GM12878 (cell line): Measurements from ENCODE around the gene COMMD1. TPM values are rescaled to one million over a fixed set of nuclear protein-coding genes. Genes with fewer than 3 reads are reported as not detected.

Experiments
- CBFB ChIP-seq: IDR thresholded peaks from 2 replicates; pipeline ENCODE4 v1.6.1; 2016; ENCODE audit warnings: antibody characterized with exemption, low read depth
- CBX3 ChIP-seq: fragments of 200-600 bp; sonication (generic); IDR thresholded peaks from 2 replicates; pipeline ENCODE4 v1.6.1; 2016; ENCODE audit warnings: low read depth, borderline replicate concordance
- CEBPB ChIP-seq, 2 experiments: fragments of 150-350 bp in 1 of 2; IDR thresholded peaks; 2 replicates each; pipeline ENCODE4 v1.6.1; 2012 to 2014; ENCODE audit warnings: low read depth in 2 of 2, low read length in 2 of 2, borderline replicate concordance in 1 of 2, inconsistent platforms in 1 of 2
- EZH2 ChIP-seq: IDR thresholded peaks from 2 replicates; pipeline ENCODE4 v1.6.1; 2012; ENCODE audit warnings: low read depth, mild to moderate bottlenecking, control low read depth, inconsistent platforms, low read length, borderline replicate concordance; ENCODE audit not compliant: control insufficient read depth
- MYC ChIP-seq: IDR thresholded peaks from 2 replicates; pipeline ENCODE4 v1.6.1; 2011; ENCODE audit warnings: mild to moderate bottlenecking, low read length, moderate library complexity, inconsistent platforms; ENCODE audit not compliant: insufficient read depth, insufficient replicate concordance, insufficient read length, severe bottlenecking
- NR2F1 ChIP-seq: fragments of 450-650 bp; conservative IDR thresholded peaks from 2 replicates; pipeline ENCODE4 v1.6.1; 2017; ENCODE audit warnings: mild to moderate bottlenecking
- PKNOX1 ChIP-seq: fragments of 450-650 bp; IDR thresholded peaks from 2 replicates; pipeline ENCODE4 v1.6.1; 2016; ENCODE audit warnings: mild to moderate bottlenecking
- RAD51 ChIP-seq: fragments of 450-650 bp; IDR thresholded peaks from 2 replicates; pipeline ENCODE4 v1.6.1; 2016; ENCODE audit warnings: moderate library complexity, mild to moderate bottlenecking, inconsistent platforms
- RELB ChIP-seq: fragments of 450-650 bp; IDR thresholded peaks from 2 replicates; pipeline ENCODE4 v1.6.1; 2017; ENCODE audit warnings: low read depth, mild to moderate bottlenecking, moderate library complexity
- ZNF687 ChIP-seq: fragments of 450-650 bp; IDR thresholded peaks from 2 replicates; pipeline ENCODE4 v1.6.1; 2017; ENCODE audit warnings: mild to moderate bottlenecking, moderate library complexity
- polyA plus RNA-seq, 11 experiments: library from polyadenylated mRNA; depleted of rRNA in 4 of 11; unstranded in 6 of 11; stranded (reverse) in 5 of 11; fragments of >200 nt; fragmentation: Nextera tagmentation in 4 of 11; fragmentation: Illumina TruSeq in 1 of 11; extraction: Ambion mirVana in 4 of 11; extraction: Trizol in 1 of 11; gene quantifications; 1 replicate in 1 of 11; 2 replicates in 10 of 11; pipeline versions ENCODE4 v1.2.1 to v1.2.3, GENCODE V29; 2011 to 2016; ENCODE audit warnings: inconsistent platforms in 2 of 11, missing spikeins in 2 of 11, low read depth in 1 of 11
- total RNA-seq, 4 experiments: library from RNA; depleted of rRNA in 3 of 4; stranded (reverse); fragments of >200 nt in 3 of 4; fragmentation: Illumina TruSeq in 1 of 4; extraction: Trizol in 1 of 4; gene quantifications; 2 replicates each; pipeline versions ENCODE4 v1.2.1 to v1.2.3, GENCODE V29; 2013 to 2021

The COMMD1 gene
- total and polyA plus RNA-seq, 10 of the 15 experiments (the other 5 are each of a cell fraction or from before 2014, with no cell fraction given), result 39.7 to 210 (median 53.7) TPM

- TF ChIP-seq RELB (peak; percentile 80; the same call in 1 of the 2 replicates), EZH2 (no peak), NR2F1 (0 out of 2 replicates have a peak, but pooled peaks have one; percentile 25), CBX3 (no peak), MYC (no peak), PKNOX1 (no peak), RAD51 (peak; percentile 53; the same call in 1 of the 2 replicates), ZNF687 (peak; percentile 35; the same call in 1 of the 2 replicates), CBFB (no peak), CEBPB (IDR thresholded peaks at IDR 0.05; ENCODE audit: borderline replicate concordance in 1 of 2, low read depth in 2 of 2, low read length in 2 of 2) (no peak)
Measured at GRCh38 chr2:62050456-62051045, 145.1 kb downstream of the COMMD1 start (continued).
